SW480 (cell line): ENCODE measurements around the gene MICAL2.

ENCODE experiments used
- DNase-seq: peaks from one replicate; pipeline ENCODE4 v3.0.0-alpha.2; 2016; ENCODE audit warnings: low spot score

Gene MICAL2

DNA sequence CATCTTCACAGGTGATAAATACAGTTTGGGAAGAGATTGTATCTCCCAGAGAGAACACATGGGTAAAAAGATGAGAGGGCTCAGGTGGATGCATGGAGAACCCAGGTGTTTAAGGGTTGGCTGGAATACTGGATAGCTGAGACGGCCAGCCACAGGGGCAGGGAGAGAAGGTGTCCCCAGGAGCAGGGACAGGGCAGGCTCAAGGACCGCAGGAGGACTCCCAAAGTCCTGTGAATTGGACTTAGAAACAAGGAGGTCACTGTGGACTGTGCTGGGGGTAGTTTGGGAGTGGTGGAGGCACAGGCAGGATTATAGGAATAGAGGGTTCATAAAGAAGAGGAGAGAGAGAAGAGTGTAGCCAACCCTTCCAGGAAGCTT lies 163.2 kb downstream of the MICAL2 start:
- DNase-seq, result no peak

DNA sequence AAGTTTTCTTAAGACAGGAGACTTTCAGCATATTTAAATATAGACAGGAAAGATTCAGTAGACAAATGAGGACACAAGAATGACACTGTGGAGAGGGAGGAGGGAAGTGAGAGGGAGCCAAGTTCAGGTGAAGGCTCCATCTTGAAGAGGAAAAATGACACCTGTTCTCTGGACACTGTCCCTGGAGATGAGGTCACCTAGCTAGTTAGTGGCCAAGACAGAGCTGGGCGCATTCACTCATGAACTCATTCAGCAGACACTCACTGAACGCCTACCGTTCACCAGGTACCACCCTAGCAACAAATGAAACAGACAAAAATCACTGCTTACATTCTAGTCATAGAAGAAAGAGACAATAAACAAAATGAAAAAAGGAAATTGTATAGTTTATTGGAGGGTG lies 163.7 kb downstream of the MICAL2 start:
- no peak for DNase-seq

DNA sequence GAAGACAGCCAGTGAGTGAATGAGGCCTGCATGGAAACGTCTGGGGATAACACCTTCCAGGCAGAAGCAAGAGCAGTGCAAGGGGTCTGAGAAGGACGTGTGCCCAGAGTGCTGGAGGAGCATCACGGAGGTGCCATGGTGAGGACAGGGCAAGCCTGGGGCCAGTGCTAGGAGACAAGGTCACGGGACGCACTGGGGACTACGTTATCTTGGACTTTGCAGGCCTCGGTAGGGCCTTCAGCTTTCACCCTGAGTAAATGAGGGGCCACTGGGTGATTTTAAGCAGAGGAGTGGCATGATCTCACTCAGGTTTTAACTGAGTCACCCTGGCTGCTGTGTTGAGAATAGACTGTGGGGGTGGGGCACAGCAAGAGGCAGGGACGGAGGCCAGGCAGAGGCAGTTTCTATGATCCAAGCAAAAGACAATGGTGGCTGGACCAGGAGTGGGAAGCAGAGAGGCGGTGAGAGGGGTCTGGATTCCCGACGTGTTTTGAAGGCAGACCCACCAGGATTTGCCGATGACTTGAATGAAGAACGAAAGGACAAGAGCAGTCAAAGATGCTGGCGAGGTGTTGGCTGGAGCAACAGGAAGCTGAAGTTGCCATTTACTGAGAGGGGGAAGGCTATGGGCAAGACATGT lies 164.3 kb downstream of the MICAL2 start:
- no peak for DNase-seq

DNA sequence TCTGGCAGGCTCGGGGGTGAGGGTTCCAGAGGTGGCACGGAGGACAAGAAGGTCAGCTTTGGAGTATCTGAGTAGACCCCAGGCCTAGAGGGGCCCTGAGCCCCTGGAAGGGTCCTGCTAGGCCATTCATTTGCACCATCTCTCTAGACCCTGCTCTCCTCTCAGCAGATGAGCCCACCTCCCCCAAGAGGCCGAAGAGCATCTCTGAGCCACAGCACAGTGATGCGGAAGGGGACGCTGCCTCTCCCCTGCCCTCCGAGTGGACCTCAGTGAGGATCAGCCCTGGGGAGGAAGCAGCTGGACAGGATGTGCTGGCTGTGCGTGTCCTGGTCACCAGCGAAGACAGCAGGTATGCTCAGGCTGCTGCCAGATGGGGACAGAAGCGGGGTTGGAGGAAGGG lies 165.4 kb downstream of the MICAL2 start:
- no peak for DNase-seq

DNA sequence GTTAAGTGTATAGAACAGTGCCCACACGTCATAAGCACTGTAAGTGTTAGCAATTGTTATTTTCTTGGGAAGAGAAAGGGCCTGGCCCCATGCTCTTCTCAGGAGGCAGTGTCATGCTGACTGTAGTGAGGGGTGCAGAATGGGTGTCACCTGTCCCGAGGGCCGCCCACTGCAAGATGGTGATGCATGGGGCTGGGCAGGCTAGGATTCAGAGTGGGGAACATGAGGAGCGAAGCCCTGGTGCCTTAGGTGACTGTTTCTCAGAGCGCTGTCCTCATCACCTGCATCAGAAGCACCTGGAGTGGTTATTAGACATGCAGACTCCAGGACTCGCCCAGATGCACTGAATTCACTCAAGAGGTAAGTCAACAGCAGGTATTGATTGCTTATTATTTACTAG lies 166.0 kb downstream of the MICAL2 start:
- no peak for DNase-seq

DNA sequence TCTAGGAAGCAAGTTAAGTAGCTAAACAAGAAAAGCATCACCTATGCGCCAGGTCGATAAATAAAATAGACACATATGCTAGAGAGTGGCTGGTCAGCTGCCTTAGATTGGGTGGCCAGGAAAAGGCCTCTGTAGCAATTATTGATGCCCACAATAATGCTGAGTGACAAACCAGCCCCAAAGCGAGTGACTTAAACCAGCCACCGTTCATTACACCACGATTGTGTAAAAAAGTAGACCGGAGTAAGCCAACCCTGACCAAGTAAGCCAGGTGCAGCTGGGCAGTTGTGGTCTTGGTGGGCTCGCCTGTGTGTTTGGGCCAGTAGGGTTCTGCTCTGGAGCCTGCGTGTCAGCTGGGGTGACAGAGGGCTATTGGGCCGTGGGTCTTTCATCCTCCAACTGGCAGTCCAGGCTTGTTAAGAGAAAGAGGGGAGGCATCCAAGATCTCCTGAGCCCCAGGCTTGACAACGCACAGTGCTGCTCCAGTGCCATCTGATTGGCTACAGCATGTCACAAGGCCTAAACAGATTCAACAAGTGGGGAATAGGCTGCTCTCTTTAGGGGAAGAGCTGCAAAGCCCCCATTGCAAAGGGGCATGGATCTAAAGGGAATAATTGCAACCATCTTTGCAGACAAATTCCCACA lies 166.6 kb downstream of the MICAL2 start:
- DNase-seq, result no peak

DNA sequence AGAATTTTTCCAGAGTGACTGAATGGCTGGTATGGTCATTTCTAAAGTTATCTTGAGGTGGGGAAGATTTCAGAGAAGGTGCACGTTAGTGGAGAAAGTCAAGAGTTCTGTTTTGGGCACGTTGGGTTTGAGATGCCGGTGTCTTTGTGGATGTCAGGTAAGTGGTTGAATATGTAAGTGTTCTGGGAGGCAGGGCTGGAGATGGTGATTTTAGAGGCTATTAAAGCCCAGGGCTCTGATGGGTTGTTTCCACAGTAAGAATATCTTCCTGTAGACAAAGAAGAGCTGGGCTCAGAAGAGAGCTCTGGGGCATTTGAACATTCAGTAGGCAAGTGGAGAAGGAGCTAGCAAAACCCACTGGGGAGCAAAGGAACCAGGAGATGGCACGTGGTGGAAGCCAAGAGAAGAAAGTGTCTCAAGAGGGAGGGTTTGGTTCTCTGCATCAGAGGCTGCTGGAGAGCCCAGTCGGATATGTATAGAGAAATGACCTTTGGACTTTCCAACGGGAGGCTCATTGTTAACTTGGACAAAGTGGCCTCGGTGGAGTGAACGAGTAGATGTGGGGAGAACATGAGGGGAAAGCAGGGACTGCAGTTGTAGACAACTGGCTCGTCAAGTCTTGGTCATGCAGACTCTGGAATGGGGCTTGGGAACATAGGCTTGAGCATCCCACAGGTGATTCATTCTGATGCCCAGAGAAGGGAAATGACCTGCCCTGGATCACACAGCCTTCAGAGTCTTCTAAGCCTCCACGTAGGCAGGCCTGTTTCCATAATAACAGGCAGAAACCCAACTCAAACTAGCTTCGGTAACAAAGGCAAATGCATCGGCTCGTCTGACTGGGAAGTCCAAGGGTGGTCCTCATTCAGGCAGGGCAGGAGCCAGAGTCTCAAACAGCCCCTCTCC lies 168.6 kb downstream of the MICAL2 start:
- DNase-seq, result peak; percentile 27

DNA sequence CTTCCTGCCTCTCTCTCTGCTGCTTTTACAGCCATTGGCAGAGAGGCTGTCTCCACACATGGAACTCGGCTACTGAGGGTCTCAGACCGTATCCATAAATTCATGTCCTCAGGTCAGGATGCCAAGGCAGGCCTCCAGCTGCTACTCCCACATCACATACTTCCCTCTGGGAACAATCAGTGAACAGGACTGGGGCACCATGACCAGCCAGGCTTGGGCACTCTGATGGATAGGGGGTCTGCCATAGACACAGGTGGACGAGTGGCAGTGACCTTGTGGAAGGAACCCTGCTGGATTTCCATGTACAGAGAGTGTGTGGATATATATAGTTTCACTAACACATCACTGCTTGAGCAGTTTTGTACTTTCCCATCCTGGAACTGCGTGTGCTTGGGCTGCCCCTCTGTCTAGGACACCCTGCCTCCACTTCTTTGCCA lies 169.3 kb downstream of the MICAL2 start:
- DNase-seq, result no peak

DNA sequence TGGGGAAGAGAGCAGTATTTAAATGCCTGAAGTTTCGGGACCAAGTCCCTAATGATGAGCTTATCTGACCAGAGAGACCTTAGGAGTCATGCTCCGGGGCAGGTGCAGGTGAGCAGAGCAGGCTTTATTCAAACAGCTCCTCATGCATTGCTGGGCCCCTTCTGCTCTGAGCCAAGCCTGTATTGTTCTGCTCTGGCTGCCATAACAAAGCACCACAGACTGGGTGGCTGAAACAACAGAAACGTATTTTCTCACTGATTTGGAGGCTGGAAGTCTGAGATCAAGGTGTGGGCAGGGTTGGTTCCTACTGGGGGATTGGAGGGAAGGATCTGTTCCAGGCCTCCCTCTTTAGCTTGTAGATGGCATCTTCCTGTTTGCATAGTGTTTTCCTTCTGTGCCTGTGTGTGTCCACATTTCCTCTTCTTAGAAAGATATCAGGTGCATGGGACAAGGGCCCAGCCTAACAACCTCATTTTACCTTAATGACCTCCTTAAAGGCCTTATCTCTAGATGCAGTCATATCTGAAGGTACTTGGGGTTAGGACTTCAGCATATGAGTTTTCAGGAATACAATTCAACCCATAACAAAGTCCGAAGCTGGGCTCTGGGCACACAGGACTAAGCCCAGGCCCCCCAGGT lies 169.9 kb downstream of the MICAL2 start:
- no peak for DNase-seq

DNA sequence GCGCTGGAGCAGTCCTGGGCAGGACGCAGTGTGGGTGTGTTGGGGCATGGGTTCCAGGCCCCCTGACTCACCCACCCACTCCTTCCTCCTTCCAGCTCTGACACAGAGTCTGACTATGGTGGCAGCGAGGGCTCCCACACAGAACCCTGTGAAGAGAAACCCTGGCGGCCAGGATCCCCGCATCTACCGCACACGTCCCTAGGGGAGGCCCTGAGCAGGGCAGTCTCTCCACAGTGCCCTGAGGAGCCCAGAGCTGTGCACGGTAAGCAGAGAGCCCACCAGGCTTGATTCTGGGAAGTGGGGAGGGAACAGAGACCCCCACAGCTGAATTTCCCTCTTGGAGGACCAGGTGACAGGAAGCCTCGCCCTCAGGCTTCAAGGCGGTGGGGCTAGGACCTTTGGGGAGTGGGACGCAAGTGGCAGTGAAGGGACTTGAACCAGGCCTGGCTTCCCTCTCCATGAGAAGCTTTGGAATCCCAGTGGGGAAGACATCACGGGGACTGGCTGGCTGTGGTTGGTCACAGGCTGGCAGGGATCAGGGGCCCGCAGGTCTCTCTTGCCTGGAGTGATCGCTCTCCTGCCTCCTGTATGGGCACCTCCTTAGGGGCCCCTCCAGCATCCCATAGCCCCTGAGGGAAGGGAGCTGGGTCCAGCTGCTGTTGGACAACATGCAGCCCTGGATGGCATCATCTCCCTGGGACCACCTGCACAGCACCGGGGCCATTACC lies 170.6 kb downstream of the MICAL2 start:
- no peak for DNase-seq

DNA sequence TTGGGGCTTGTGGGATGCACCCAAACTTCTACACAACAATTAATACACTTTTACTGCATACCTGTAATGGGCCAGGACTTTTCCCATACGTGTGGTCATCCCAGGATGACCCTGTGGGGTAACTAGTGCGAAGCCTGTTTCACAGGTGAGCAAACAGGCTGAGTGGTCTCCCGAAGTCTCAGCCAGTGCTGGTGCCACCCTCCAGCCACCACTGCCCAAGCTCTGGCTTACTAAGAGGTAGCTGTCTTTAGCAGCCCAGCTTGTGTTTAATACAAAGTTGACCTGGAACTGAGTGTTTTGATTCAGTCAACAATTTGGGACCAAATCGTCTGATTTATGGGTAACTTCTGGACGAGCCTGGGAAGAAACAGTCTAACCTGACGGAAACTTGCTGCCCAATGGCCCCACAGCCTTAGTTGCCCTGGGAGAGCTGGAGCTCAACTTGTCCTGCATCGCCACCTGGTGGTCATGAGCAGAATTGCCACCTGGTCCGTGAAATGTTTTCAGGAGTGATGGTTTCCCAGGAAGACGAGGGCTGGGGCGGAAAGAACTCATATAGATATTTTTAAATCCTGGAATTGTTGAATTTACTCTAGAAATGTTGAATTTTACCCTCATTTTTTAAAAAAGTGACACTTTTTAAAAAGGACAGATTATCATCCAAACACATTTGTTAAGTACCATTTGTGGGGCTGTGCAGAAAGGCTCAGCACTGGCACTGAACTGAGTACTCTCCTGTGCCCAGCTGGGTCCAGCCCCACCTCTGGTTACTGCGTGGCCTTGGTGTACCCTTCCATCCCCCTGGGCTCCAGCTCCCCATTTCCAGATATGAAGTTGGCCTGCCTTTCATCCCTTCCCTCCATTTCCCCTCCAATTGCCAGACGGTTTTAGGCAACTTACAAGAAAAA lies 171.4 kb downstream of the MICAL2 start:
- peak; percentile 68 for DNase-seq

DNA sequence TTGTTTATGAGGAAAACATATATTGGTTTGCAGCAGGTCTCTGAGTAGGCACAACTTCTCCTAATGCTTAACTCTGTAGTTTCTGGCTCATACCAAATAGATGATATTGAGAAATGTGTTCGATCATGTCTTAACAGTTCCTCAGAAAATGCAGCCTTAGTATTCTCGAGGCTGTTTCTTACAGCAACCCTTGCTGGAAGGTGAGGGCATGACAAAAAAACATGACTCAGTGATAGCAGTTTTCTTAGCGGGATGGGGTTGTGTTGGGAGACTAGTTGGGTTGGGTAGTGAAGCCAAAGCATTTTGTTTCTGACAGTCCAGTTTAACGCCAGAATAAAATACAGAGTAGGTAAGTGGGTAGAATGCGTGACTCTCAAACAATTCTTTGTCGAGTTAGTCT lies 172.3 kb downstream of the MICAL2 start:
- DNase-seq, result no peak

DNA sequence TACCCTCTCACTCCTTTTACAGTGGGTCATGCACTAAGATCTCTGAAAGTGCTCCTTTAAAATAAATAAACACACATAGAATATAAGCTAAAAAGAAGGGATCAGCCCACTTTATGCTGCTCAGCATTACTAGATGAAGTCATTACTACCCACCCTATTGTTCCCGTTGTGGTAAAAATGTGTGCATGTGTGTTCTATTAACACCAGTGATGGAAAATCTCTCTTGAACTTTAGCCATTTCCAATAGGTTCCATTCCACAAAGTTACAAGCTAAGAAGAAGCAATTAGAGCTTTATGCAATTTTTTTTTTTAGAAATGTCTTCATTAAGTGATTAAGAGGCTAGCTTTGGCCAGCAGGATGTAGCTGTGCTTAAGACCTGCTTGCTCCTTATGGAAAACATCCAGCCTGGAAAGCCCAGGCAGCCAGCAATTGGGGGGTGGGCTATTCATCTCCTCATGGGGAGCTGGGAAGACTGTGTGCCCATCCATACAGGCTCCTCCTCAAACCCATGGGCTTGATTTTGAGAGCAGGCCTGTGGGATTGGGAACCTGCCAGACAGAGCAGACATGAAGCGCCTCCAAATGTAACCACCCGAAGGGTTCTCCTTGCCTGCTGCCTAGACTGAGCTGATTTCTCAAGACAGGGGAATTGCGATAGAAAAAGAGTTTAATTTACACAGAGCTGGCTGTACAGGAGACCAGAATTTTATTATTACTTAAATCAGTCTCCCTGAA lies 174.1 kb downstream of the MICAL2 start:
- DNase-seq, result no peak

DNA sequence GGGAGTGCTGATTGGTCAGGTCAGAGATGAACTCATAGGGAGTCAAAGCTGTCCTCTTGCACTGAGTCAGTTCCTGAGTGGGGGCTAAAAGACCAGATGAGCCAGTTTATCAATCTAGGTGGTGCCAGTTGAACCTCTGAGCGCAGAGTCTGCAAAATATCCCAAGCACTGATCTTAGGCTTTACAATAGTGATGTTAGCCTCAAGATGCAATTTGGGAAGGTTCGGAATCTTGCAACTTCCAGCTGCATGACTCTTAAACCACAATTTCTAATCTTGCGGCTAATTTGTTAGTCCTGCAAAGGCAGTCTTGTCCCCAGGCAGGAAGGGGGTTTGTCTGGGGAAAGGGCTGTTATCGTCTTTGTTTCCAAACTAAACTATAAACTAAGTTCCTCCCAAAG lies 174.7 kb downstream of the MICAL2 start:
- DNase-seq, result no peak

DNA sequence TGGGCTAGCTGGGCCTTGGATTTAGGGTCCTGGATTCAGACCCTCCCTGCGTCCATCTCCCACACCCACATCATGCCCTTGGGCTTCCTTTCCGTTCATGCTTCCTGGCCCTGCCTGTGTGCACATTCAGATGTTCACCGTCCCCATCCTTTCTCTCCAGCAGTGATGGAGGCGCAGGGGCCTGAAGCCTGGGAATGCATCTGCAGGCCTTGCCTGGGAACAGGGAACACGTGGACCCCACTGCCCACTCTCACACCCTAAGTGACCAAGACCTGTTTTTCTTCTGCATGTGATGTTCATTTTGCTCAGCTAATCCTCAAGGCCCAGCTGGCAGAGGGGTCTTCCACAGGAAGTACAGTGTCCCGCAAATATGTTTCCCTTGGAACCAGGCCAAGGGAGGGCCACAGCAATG lies 175.4 kb downstream of the MICAL2 start:
- no peak for DNase-seq

DNA sequence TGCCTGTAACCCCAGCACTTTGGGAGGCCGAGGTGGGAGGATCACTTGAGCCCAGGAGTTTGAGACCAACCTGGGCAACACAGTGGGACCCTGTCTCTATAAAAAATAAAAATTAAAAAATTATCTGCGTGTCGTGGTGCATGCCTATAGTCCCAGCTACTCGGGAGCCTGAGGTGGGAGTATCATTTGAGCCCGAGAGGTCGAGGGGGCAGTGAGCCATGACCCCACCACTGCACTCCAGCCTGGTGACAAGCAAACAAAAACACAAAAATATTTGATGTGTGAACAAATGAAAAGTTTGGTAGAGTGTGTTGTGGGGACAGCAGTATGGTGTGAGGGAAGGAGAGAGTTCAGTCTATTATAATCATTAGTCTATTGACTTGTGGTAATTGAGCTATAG lies 176.2 kb downstream of the MICAL2 start:
- no peak for DNase-seq

DNA sequence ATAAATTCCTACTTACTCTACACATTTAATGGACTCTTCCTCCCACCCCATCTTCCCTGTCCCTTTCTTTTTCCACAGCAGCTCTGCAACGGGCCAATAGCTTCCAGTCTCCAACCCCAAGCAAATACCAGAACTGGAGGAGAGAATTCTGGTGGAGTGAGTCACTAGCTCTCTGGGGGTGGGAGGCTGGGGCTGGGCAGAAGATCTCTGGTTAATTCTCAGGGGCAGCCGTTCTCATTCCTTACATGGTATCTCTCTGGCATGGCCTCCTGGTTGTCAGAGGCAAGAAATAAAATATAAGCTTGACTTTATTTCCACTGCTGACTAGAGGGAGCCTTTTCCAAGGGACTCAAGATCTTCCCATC lies 176.6 kb downstream of the MICAL2 start:
- DNase-seq, result peak; percentile 77

DNA sequence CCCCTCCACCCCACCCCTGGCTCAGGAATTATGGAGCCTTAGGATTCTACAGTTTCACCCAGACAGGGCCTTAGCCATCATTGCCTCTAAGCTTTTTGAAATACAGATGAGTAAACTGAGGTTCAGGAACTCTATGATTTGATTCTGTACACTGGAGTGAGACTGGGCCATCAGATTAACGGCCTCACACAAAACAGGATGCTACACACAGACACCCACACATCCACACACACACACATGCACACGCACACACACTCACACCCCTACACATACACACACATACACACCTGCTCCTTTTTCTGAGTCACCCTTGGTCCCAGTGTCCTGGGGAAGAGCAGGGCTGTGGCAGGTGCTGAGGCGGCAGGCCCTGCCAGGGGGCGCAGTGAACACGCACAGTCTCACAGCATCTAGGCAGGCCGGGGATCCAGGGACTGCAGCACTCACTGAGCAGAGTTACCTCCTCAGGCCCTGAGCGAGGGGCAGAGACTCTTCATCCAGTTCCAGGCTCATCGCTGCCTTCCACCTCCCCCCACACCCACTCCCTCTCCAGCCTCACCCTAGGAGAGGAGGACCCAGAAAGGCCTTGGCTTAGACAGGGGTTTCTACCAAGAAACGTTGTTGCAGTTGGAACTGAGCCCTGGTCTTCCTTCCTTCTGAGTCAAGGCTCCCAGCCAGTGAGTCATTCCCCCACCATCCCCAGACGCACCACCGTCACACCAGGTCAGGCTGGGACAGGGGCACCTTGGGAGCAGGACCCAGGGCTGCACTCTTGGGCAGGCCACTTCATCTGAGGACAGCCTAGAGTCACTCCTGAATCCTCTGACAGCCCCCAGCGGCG lies 177.2 kb downstream of the MICAL2 start:
- DNase-seq, result peak; percentile 70

DNA sequence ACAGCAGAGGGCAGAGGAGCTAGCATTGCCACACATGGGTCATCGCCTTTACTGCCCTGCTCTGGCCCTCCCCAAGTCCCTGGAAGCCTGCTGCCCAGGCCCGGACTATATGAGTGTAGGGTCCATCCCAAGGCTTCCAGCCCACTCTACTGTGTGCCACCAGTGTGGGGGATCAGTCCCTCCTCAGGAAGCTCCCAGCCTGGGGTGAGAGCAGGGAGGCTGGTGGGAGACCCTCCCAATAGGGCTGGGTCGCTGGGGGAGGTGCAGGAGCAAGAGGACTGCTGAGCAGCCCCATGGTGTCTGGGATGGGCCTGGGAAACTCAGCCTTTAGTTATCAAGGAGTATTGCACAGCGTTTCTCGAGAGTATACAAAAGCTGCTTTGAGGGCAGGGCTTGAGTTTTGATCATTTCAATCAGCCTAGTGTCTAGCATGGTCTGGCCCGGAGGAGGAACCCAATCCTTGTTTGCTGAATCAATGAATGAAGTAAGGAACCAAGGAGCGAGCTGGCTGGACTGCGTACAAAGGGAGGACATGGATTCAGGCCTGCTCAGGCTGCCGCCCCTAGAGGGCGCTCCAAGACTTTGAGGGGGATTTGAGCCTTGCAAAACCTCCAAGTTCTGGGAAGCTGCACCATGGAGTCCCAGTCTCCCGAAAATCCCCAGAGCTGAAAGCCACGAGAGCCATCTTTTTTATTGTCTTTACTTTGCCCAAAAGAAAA lies 178.0 kb downstream of the MICAL2 start:
- peak; percentile 68 for DNase-seq
